NCI-H1694 treated with DMSO at 0.1 percent for 48 hours (cell line): ENCODE data around the gene ID4.

Experiments
- DNase-seq: peaks from one replicate; lab custom pipeline; 2025; lab: John Stamatoyannopoulos, UW

ID4 gene

GRCh38 chr6:19860235-19860877 lies 23.2 kb downstream of the ID4 start:
- DNase-seq = no peak

GRCh38 chr6:19864285-19864684 lies 27.1 kb downstream of the ID4 start:
- DNase-seq = no peak

- no peak for DNase-seq
Measured at GRCh38 chr6:19865178-19865577, 28.0 kb downstream of the ID4 start.

- DNase-seq = peak; percentile 60
Measured at GRCh38 chr6:19866173-19866984, 29.2 kb downstream of the ID4 start.

GRCh38 chr6:19866985-19867627 lies 29.9 kb downstream of the ID4 start:
- DNase-seq = no peak

DNA sequence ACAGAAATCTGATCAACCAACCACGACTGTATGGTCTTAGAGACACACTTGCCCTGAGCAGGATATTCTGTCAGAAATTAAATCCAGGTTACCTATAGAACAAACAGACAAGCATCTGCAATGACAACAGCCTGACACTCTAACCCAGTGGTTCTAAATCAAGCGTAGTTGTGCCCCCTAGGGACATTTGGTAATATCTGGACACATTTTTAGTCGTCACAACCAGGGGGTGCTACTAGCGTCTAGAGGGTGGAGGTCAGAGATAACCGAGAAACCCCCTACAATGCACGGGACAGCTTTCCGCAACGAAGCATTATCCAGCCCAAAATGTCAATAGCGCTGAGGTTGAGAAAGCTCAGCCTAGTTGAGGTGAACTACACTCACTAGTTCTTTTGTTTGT lies 32.3 kb downstream of the ID4 start:
- no peak for DNase-seq

- DNase-seq = no peak
Measured at GRCh38 chr6:19870322-19870721, 33.2 kb downstream of the ID4 start.

- no peak for DNase-seq
Measured at GRCh38 chr6:19873031-19873430, 35.9 kb downstream of the ID4 start.

DNA sequence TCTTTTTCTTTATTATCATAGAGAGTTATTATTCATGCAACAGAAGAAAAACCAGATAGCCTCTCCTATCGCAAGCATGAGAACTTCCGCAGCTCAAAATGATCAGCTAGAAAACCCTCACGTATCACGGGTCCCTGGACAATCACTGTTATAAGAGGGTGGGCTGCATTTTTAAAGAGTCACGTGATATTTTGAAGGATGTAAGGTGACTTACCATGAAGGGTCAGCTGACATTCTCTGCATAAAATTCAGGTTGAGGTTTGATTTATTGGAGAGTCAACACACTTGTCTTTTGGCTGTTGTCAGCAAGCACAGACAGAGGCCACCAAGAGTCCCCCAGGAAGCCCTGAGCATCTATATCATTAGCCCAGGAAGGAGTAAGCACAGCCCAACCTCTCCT lies 39.5 kb downstream of the ID4 start:
- DNase-seq = no peak

- DNase-seq = no peak
Measured at GRCh38 chr6:19879663-19880062, 42.5 kb downstream of the ID4 start.

- no peak for DNase-seq
Measured at GRCh38 chr6:19880066-19880465, 42.9 kb downstream of the ID4 start.

DNA sequence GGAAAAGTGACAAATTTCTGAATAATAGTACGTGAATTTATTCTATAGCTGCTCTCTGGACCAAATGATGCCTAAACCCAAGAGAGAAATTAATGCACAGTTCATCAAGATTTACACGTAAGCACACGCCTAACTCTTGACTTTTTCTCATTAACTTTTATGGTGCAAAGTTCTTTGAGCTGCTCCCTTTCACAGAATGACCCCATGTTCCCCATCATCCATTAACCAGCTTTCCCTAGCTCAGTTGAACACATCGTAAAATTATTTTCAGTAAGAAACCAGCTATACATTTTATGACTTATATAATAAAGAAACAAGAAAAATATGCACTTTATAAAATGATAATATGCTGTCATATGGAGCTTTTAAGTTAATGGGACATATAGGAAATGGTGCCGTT lies 54.3 kb downstream of the ID4 start:
- DNase-seq = no peak
